ENCODE measurements around the gene CDC37.
"Not testable (repeated sequence)": the region's sequence is repeated elsewhere in the genome, so short reads cannot be mapped to it uniquely, and the experiment has no call there.

CDC37 gene

DNA sequence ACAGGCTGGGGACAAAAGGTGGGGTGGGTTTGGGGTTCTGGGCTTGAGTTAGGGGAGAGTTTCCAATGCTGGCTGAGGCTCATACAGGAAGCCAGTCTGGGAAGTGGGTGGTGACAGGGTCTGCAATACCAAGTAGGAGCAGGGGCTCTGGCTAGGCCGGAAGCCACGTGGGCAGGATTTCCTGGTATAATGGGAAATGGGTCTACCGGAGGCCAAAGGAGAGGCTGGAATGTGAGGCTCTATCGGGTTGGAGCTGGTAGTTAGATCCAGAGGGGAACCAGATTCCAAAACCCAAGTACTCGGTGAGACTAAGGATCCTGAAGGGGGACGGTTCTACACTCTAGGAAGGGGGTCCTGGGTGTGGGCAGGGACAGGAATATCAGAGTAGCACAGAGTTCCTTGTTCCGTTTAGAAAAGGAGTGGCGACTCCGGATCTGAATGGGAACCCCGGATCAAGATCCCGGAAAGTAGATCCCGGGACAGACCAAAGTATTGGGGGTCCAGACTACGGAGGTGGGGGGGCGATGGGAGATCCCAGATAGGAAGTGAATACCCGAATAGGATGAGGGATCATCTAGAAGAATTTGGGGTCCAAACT is 802 bp downstream of the CDC37 start:
- DNase-seq (ENCODE audit: insufficient read length, low spot score) (no peak), FAIRE-seq (no peak)
- TF ChIP-seq TAF1 (IDR thresholded peaks at IDR 0.05; ENCODE audit: low read depth, low read length) (no peak), SPI1 (IDR thresholded peaks at IDR 0.05; ENCODE audit: low read depth, low read length) (no peak), POLR2AphosphoS5 (IDR thresholded peaks at IDR 0.05; ENCODE audit: low read depth, low read length) (no peak), POU2F2 (IDR thresholded peaks at IDR 0.05; ENCODE audit: low read depth, low read length) (no peak), POLR2A (IDR thresholded peaks at IDR 0.05; ENCODE audit: low read depth, low read length) (no peak)

DNA sequence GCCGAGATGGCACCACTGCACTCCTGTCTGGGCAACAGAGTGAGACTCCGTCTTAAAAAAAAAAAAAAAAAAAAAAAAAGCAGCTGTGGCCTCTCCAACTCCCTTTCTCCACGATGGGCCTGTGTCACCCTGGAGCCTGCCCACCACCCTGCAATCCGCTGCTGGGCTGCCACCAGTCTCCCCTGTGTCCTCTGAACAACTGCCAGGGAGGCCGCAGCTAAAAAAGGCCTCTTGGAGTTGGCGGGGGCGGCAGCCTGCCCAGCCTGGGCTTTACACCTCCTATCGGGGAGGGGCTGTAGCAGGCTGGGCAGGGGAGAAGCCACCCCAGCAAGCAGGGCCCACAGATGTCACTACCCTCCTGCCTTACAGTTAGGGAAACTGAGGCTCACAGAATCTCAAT is 3.5 kb downstream of the CDC37 start:
- TF ChIP-seq TAF1 (IDR thresholded peaks at IDR 0.05; ENCODE audit: low read depth, low read length) (no peak), POLR2A (IDR thresholded peaks at IDR 0.05; ENCODE audit: low read depth, low read length) (no peak), SPI1 (IDR thresholded peaks at IDR 0.05; ENCODE audit: low read depth, low read length) (no peak), POU2F2 (IDR thresholded peaks at IDR 0.05; ENCODE audit: low read depth, low read length) (no peak), PAX5 (IDR thresholded peaks at IDR 0.05; ENCODE audit: insufficient read depth, low read length, severe bottlenecking) (no peak), POLR2AphosphoS5 (IDR thresholded peaks at IDR 0.05; ENCODE audit: low read depth, low read length) (no peak)
- FAIRE-seq (no peak), DNase-seq (ENCODE audit: insufficient read length, low spot score) (no peak)

DNA sequence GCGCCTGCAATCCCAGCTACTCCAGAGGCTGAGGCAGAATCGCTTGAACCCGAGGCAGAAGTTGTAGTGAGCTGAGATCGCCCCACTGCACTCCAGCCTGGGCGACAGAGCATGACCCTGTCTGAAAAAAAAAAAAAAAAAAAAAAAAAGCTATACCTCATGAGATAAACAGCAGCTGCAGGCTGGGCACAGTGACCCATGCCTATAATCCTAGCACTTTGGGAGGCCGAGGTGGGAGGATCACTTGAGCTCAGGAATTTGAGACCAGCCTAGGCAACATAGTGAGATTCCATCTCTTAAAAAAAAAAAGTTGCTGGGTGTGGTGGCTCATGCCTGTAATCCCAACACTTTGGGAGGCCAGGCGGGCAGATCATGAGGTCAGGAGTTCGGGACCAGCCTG is 4.0 kb downstream of the CDC37 start:
- DNase-seq (ENCODE audit: insufficient read length, low spot score); FAIRE-seq: not testable (repeated sequence)

DNA sequence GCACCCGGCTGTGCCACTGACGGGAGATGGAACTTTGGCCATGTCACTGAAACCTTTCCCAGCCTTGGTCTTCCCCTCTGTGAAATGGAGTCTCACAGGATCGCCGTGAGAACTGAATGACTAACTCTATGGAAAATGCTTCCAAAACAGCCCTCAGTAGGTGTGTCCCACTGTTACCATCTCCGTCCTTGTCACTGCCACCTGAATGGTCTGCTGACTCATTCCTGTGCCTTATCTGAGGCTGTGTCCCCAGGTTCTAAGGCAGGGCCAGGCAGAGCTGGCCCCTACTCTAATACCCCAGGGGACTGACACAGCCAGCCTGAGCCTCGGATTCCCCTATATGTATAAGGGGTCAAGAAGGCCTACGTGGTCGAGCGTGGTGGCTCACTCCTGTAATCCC is 4.5 kb downstream of the CDC37 start:
- DNase-seq (ENCODE audit: insufficient read length, low spot score) (no peak), FAIRE-seq (no peak)
- TF ChIP-seq POLR2AphosphoS5 (IDR thresholded peaks at IDR 0.05; ENCODE audit: low read depth, low read length), result no peak
- TF ChIP-seq TAF1 (IDR thresholded peaks at IDR 0.05; ENCODE audit: low read depth, low read length), result no peak
- TF ChIP-seq PAX5 (IDR thresholded peaks at IDR 0.05; ENCODE audit: insufficient read depth, low read length, severe bottlenecking), result no peak
- no peak for TF ChIP-seq POLR2A (IDR thresholded peaks at IDR 0.05; ENCODE audit: low read depth, low read length)
- TF ChIP-seq POU2F2 (IDR thresholded peaks at IDR 0.05; ENCODE audit: low read depth, low read length), result no peak
- TF ChIP-seq SPI1 (IDR thresholded peaks at IDR 0.05; ENCODE audit: low read depth, low read length), result no peak

DNA sequence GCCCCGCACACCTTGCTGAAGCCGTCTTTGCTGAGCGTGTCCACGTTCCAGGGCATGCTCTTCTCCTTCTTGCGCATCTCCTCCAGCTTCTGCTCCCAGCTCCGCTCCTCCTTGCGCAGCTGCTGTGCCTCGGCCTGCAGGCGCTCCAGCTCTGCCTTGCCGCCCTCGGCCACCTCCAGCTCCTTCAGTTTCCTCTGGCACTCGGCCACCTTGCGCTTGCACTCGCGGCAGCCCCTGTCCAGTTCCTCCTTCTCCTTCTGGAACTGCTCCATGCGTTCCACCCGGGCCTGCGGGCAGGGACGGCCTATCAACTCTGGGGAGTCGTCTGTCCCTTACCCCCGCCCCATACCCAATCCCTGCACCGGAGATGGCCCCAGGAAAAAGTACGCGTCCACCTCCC is 7.4 kb downstream of the CDC37 start:
- FAIRE-seq, result no peak
- TF ChIP-seq PAX5 (IDR thresholded peaks at IDR 0.05; ENCODE audit: insufficient read depth, low read length, severe bottlenecking) (no peak), POU2F2 (IDR thresholded peaks at IDR 0.05; ENCODE audit: low read depth, low read length) (no peak), POLR2AphosphoS5 (IDR thresholded peaks at IDR 0.05; ENCODE audit: low read depth, low read length) (no peak), SPI1 (IDR thresholded peaks at IDR 0.05; ENCODE audit: low read depth, low read length) (no peak), POLR2A (IDR thresholded peaks at IDR 0.05; ENCODE audit: low read depth, low read length) (no peak), TAF1 (IDR thresholded peaks at IDR 0.05; ENCODE audit: low read depth, low read length) (no peak)
- DNase-seq (ENCODE audit: insufficient read length, low spot score), result no peak

DNA sequence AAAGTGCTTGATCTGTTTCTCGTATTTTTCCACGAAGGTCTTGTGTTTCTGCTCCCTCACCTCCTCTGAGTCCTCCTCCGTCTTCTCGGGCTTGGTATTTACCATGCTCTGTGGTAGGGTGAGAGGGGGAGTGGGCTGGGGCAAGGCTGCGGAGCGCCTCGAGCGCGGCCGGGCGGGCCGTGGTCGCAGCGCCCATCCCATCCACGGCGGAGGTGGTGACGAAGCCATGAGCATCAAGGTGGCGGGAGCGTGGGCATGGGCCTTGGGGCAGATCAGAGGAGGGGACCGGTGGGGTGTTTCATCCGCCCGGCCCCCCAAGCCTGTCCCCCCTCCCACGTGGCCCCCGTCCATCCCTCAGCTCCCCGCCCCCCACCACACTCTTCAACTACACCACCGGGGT is 7.9 kb downstream of the CDC37 start:
- no peak for TF ChIP-seq PAX5 (IDR thresholded peaks at IDR 0.05; ENCODE audit: insufficient read depth, low read length, severe bottlenecking)
- no peak for TF ChIP-seq POLR2A (IDR thresholded peaks at IDR 0.05; ENCODE audit: low read depth, low read length)
- no peak for TF ChIP-seq TAF1 (IDR thresholded peaks at IDR 0.05; ENCODE audit: low read depth, low read length)
- no peak for TF ChIP-seq SPI1 (IDR thresholded peaks at IDR 0.05; ENCODE audit: low read depth, low read length)
- no peak for TF ChIP-seq POU2F2 (IDR thresholded peaks at IDR 0.05; ENCODE audit: low read depth, low read length)
- no peak for TF ChIP-seq POLR2AphosphoS5 (IDR thresholded peaks at IDR 0.05; ENCODE audit: low read depth, low read length)
- no peak for FAIRE-seq
- DNase-seq (ENCODE audit: insufficient read length, low spot score), result no peak

DNA sequence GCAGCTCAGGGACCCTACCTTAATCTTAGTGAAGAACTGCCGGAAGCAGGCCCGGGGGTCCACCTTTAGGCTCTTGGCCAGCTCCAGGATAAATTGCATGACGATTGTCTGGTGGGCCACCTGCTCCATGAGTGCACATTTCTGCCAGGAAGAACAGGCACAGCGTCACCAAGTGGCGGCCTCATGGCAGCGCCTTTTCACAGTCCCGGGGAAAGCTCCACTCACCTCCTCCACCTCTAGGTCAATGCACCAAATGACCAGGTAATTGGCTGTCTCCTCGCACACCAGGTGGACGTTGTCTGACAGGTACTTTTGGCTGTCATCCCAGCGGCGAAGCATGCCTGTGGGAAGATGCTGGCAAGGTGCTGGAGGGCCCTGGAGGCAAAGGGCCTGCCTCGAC is 8.3 kb downstream of the CDC37 start:
- TF ChIP-seq SPI1 (IDR thresholded peaks at IDR 0.05; ENCODE audit: low read depth, low read length) (no peak), POLR2AphosphoS5 (IDR thresholded peaks at IDR 0.05; ENCODE audit: low read depth, low read length) (no peak), POU2F2 (IDR thresholded peaks at IDR 0.05; ENCODE audit: low read depth, low read length) (no peak), POLR2A (IDR thresholded peaks at IDR 0.05; ENCODE audit: low read depth, low read length) (no peak), PAX5 (IDR thresholded peaks at IDR 0.05; ENCODE audit: insufficient read depth, low read length, severe bottlenecking) (no peak), TAF1 (IDR thresholded peaks at IDR 0.05; ENCODE audit: low read depth, low read length) (no peak)
- FAIRE-seq, result no peak
- no peak for DNase-seq (ENCODE audit: insufficient read length, low spot score)

DNA sequence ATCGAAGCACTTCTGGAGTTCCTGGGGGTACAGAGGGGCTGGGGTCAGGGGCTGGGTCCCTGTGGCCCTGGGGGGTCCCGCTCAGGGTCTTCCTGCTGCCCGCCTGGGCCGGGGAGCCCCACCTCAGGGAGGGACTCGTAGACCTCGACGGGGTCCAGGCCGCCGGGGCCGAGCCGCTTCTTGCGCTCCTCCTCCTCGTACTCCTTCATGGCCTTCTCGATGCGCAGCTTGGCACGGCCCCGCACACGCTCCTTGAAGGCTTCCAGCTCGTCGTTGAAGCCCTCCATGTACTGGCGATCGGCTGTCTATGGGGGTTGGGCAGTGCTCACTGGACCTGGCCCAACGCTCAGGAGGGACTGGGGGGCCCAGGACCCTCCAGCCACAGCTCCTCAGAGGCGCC is 10.2 kb downstream of the CDC37 start:
- no peak for DNase-seq (ENCODE audit: insufficient read length, low spot score)
- no peak for TF ChIP-seq POLR2AphosphoS5 (IDR thresholded peaks at IDR 0.05; ENCODE audit: low read depth, low read length)
- TF ChIP-seq PAX5 (IDR thresholded peaks at IDR 0.05; ENCODE audit: insufficient read depth, low read length, severe bottlenecking), result no peak
- TF ChIP-seq POU2F2 (IDR thresholded peaks at IDR 0.05; ENCODE audit: low read depth, low read length), result no peak
- TF ChIP-seq POLR2A (IDR thresholded peaks at IDR 0.05; ENCODE audit: low read depth, low read length), result no peak
- no peak for TF ChIP-seq TAF1 (IDR thresholded peaks at IDR 0.05; ENCODE audit: low read depth, low read length)
- TF ChIP-seq SPI1 (IDR thresholded peaks at IDR 0.05; ENCODE audit: low read depth, low read length), result no peak

DNA sequence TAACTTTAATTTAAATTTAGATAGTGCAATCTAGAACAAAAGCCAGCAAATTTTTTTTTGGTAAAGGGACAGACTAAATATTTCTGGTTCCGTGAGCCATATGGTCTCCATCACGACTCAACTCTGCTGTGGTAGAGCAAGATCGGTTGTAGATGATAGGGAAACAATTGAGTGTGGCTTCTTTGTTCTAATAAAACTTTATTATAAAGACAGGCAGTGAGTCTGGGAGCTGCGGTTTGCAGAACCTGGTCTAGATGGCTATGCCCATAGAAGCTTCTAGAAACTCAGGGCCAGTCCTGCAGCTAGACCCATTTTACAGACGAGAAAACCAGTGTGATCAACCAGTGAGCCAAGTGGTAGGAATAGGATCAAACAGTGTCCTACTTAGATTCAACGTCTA is 11.2 kb downstream of the CDC37 start:
- FAIRE-seq, result no peak

More for the DNA sequence above, 10.2 kb downstream of the CDC37 start:
- FAIRE-seq, result no peak

DNA sequence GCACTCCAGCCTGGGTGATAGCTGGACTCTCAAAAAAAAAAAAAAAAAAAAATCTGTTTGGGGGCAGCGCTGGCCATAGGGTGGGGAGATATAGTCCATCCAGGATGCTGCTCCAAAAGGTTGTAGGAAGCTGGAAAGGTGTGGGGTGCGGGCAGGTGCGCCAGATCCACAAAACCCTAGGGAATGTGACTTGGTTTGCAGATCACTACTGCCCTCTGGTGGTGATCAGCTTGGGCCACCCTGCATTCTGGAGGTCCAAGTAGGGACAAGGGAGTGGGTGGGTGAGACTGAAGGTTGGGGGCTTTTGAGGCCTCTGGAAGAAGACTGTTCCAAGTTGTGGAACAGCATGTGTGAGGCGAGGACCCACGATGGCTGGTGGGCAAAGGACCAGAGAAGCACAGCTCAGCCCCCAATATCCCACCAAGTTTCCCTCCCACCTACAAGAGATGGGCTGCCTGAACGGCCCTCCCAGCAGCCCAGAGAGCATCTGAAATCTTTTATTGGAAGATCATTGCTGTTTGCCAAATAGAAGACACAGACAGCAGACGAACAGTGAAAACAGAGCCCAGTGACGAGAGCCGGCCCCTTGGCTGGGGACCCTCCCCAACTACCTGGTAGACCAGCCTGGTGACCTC is 12.6 kb downstream of the CDC37 start:
- no peak for TF ChIP-seq SPI1 (IDR thresholded peaks at IDR 0.05; ENCODE audit: low read depth, low read length)
- no peak for TF ChIP-seq POU2F2 (IDR thresholded peaks at IDR 0.05; ENCODE audit: low read depth, low read length)
- no peak for TF ChIP-seq TAF1 (IDR thresholded peaks at IDR 0.05; ENCODE audit: low read depth, low read length)
- TF ChIP-seq POLR2A (IDR thresholded peaks at IDR 0.05; ENCODE audit: low read depth, low read length), result no peak
- TF ChIP-seq POLR2AphosphoS5 (IDR thresholded peaks at IDR 0.05; ENCODE audit: low read depth, low read length), result no peak
- TF ChIP-seq PAX5 (IDR thresholded peaks at IDR 0.05; ENCODE audit: insufficient read depth, low read length, severe bottlenecking), result no peak
- peak; percentile 70 for DNase-seq (ENCODE audit: insufficient read length, low spot score)
- FAIRE-seq, result peak; percentile 96

More for the DNA sequence above, 11.2 kb downstream of the CDC37 start:
- no peak for TF ChIP-seq PAX5 (IDR thresholded peaks at IDR 0.05; ENCODE audit: insufficient read depth, low read length, severe bottlenecking)
- TF ChIP-seq SPI1 (IDR thresholded peaks at IDR 0.05; ENCODE audit: low read depth, low read length), result no peak
- TF ChIP-seq TAF1 (IDR thresholded peaks at IDR 0.05; ENCODE audit: low read depth, low read length), result no peak
- DNase-seq (ENCODE audit: insufficient read length, low spot score), result no peak

Data from GM12891 (cell line).